K562 (cell line): ENCODE results near the gene FTO. TPM values are rescaled to one million over a fixed set of nuclear protein-coding genes. Genes with fewer than 3 reads are reported as not detected.

ENCODE experiments used
- ATAC-seq: fragments of 200-7000 bp; cut with Tn5 transposase; 3 replicates; pipeline ENCODE4 v1.9.1; 2020; ENCODE audit warnings: moderate library complexity
- BruUV-seq: library from RNA; stranded (reverse); fragments of 400-500 nt; replicated peaks from 2 replicates; lab custom pipeline; 2021; lab: Mats Ljungman, UMichigan
- CTCF ChIA-PET: fragments of 300-600 bp; formaldehyde crosslinking; extraction: SDS; loops from one replicate; lab custom pipeline; 2021; ENCODE audit warnings: low intra/inter-chr PET ratio; lab: Yijun Ruan, JAX
- POLR2A ChIA-PET: fragments of 300-600, 350-650 bp; sonication (Branson Sonifier 250); formaldehyde crosslinking; extraction: SDS; loops from one replicate; lab custom pipeline; 2021; ENCODE audit warnings: antibody characterized with exemption, inconsistent platforms; lab: Yijun Ruan, JAX
- DNase-seq, 4 experiments: peaks; one replicate each; pipeline versions ENCODE4 v3.0.0 to v3.0.0-alpha.2; 2011 to 2018; ENCODE audit warnings: low spot score in 3 of 4, mixed read lengths in 3 of 4; ENCODE audit errors: extremely low read depth in 1 of 4
- FAIRE-seq: peaks from 2 replicates; lab custom pipeline; 2011; peaks lifted over from hg19 to GRCh38; lab: Jason Lieb, UNC
- H2AFZ ChIP-seq: 2 replicates; pipeline ENCODE4 v1.6.0; 2011; ENCODE audit warnings: low read depth, low read length, control low read depth, inconsistent platforms
- H3K27ac ChIP-seq: fragments of 200-600 bp; 3 replicates; pipeline ENCODE4 v1.8.0; 2011; ENCODE audit warnings: low read depth, mild to moderate bottlenecking, control low read depth, inconsistent platforms, low read length, moderate library complexity, mixed read lengths; ENCODE audit errors: extremely low read depth
- H3K27me3 ChIP-seq, 2 experiments: fragments of 300-600 bp in 1 of 2; 2 replicates in 1 of 2; 3 replicates in 1 of 2; pipeline versions ENCODE4 v1.6.0 to v1.8.0; 2011; ENCODE audit warnings: inconsistent platforms in 2 of 2, low read length in 2 of 2, mild to moderate bottlenecking in 1 of 2, mixed read lengths in 1 of 2, moderate library complexity in 1 of 2; ENCODE audit not compliant: control insufficient read depth in 2 of 2, insufficient read depth in 2 of 2
- H3K36me3 ChIP-seq: fragments of 300-600 bp; 3 replicates; pipeline ENCODE4 v1.8.0; 2011; ENCODE audit warnings: mild to moderate bottlenecking, low read length, inconsistent platforms; ENCODE audit not compliant: control insufficient read depth, insufficient read depth
- H3K4me1 ChIP-seq, 2 experiments: fragments of 200-600 bp in 1 of 2; replicated peaks in 1 of 2; 2 replicates in 1 of 2; 3 replicates in 1 of 2; pipeline versions ENCODE4 v1.5.1 to v1.8.0; 2011; ENCODE audit warnings: inconsistent platforms in 2 of 2, low read length in 2 of 2, mild to moderate bottlenecking in 1 of 2, mixed read lengths in 1 of 2, moderate library complexity in 1 of 2; ENCODE audit not compliant: control insufficient read depth in 2 of 2, insufficient read depth in 2 of 2
- H3K4me2 ChIP-seq: 2 replicates; pipeline ENCODE4 v1.6.1; 2011; ENCODE audit warnings: low read length, control low read depth, inconsistent platforms, mixed read lengths; ENCODE audit not compliant: insufficient read depth
- H3K4me3 ChIP-seq: fragments of 200-600 bp; sonication (generic), shearing (Covaris generic); 2 replicates; pipeline ENCODE4 v1.5.1; 2016; ENCODE audit warnings: control low read depth, inconsistent platforms
- H3K79me2 ChIP-seq: fragments of 200-600 bp; 3 replicates; pipeline ENCODE4 v1.8.0; 2011; ENCODE audit warnings: low read length, inconsistent platforms; ENCODE audit not compliant: control insufficient read depth, insufficient read depth
- H3K9ac ChIP-seq, 2 experiments: 2 replicates each; pipeline versions ENCODE4 v1.6.0 to v1.6.1; 2011; ENCODE audit warnings: low read depth in 2 of 2, low read length in 2 of 2, control low read depth in 1 of 2, inconsistent platforms in 1 of 2, mild to moderate bottlenecking in 1 of 2, mixed read lengths in 1 of 2; ENCODE audit not compliant: insufficient read depth in 1 of 2
- H3K9me1 ChIP-seq: one replicate; pipeline ENCODE4 v1.6.0; 2011; ENCODE audit warnings: inconsistent platforms, mild to moderate bottlenecking, low read length, moderate library complexity; ENCODE audit not compliant: control insufficient read depth, insufficient read depth
- H3K9me3 ChIP-seq: replicated peaks from 2 replicates; pipeline ENCODE4 v1.5.1; 2011; ENCODE audit warnings: low read depth, low read length, inconsistent platforms; ENCODE audit not compliant: control insufficient read depth, insufficient read depth
- H4K20me1 ChIP-seq: replicated peaks from 2 replicates; pipeline ENCODE4 v1.6.1; 2011; ENCODE audit warnings: low read length, inconsistent platforms, mixed read lengths; ENCODE audit not compliant: control insufficient read depth, insufficient read depth
- HEY1 ChIP-seq: fragments of 250-450 bp; sonication (Bioruptor Pico); IDR thresholded peaks from 2 replicates; pipeline ENCODE4 v1.5.0; 2020; ENCODE audit warnings: mild to moderate bottlenecking, moderate library complexity, borderline replicate concordance
- PHF8 ChIP-seq: fragments of 200-600 bp; sonication (generic); IDR thresholded peaks from 2 replicates; pipeline ENCODE4 v1.6.1; 2012; ENCODE audit warnings: mixed run types, mild to moderate bottlenecking, inconsistent platforms, low read length, moderate library complexity, borderline replicate concordance
- RFX1 ChIP-seq: fragments of 450-650 bp; IDR thresholded peaks from 2 replicates; pipeline ENCODE4 v1.6.1; 2016; ENCODE audit warnings: mild to moderate bottlenecking, moderate library complexity
- ZNF324 ChIP-seq: fragments of 250-450 bp; sonication (Bioruptor Pico); IDR thresholded peaks from 2 replicates; pipeline ENCODE4 v1.4.0; 2020; ENCODE audit warnings: mild to moderate bottlenecking
- WGBS: fragments of 100-300 bp; shearing (Covaris generic); methylation state at CpG from one replicate; pipeline ENCODE4 v1.1.6; 2016; ENCODE audit warnings: low coverage, mixed read lengths; ENCODE audit not compliant: insufficient coverage; ENCODE audit errors: missing lambda C conversion rate; 5-methylcytosine and 5-hydroxymethylcytosine counted together
- in situ Hi-C: fragments of 300-500 bp; cut with MboI; formaldehyde crosslinking; loops from 4 replicates; pipeline ENCODE4 v1.15.0; 2018; ENCODE audit warnings: inconsistent platforms, mixed read lengths
- intact Hi-C: fragments of 100-400 bp; cut with micrococcal nuclease; formaldehyde crosslinking; loops from 2 replicates; pipeline ENCODE4 v1.14.2; 2022
- polyA plus RNA-seq, 8 experiments: library from polyadenylated mRNA; depleted of rRNA in 4 of 8; stranded (reverse) in 5 of 8; unstranded in 3 of 8; fragments of >200 nt; fragmentation: Nextera tagmentation in 2 of 8; fragmentation: Illumina TruSeq in 1 of 8; extraction: Ambion mirVana in 2 of 8; extraction: Trizol in 1 of 8; gene quantifications; 2 replicates each; pipeline versions ENCODE4 v1.2.1 to v1.2.3, GENCODE V29; 2011 to 2014; ENCODE audit warnings: inconsistent platforms in 1 of 8, missing spikeins in 1 of 8
- total RNA-seq, 7 experiments: library from RNA; depleted of rRNA in 6 of 7; stranded (reverse); fragments of >200 nt in 6 of 7; fragmentation: Illumina TruSeq in 2 of 7; extraction: Trizol in 2 of 7; gene quantifications; 2 replicates each; pipeline versions ENCODE4 v1.2.1 to v1.2.3, GENCODE V29; 2011 to 2021; ENCODE audit warnings: low replicate concordance in 1 of 7
- TF ChIP-seq, protein P1 (sequence below): fragments of 450-650 bp; formaldehyde crosslinking; IDR thresholded peaks from 2 replicates; pipeline ENCODE4 v1.4.0; 2020; ENCODE audit warnings: mild to moderate bottlenecking, moderate library complexity
- TF ChIP-seq, protein P2 (sequence below): sonication (generic); formaldehyde crosslinking; IDR thresholded peaks from 2 replicates; pipeline ENCODE4 v1.8.0; 2023; ENCODE audit warnings: mild to moderate bottlenecking, missing genetic modification reagents

FTO gene
- total and polyA plus RNA-seq, 9 of the 15 experiments (the other 6 are each of a cell fraction or from before 2014, with no cell fraction given) = 11.3 to 27.7 (median 25.5) TPM

DNA sequence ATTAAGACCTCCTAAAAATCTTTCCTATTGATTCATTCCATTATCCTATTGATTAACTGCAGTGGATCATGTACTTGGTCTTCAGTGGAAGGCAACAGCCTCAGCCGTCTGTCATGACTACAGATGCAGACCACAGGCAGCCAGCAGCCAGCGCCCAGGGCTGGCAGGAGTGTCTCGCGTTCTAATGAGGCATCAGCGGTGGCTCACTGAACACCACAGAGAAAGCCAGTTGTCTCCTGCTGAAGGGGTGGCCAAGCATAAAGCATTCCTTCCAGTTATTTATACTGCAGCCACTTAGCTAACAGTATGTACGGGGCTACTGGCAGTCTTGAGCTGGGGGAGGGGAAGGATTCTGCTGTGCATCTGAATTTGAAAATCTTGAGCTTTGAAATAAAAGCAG, 368.3 kb downstream of the FTO start (continued):
- no peak for TF ChIP-seq RFX1

DNA sequence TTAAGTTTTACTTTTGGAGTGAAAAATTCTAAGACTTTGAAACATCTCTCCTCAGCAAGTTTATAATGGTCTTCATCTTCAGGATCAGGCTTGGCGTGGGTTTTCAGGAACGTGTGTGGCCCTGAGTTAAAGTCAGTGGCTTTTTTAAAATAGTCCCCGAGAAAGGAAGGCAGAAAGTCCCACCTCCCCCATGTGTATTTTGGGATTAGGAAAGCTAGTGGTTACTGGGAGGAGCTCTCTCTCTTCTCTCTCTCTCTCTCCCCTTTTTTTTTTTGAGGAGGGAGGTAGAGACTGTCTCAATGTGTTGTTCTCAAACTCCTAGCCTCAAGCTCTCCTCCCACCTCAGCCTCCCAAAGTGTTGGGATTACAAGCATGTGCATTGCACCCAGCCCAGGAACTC, 369.4 kb downstream of the FTO start:
- Histone ChIP-seq H3K4me3 (no peak overlapping the region), H3K9ac (no peak overlapping the region), H3K79me2 (no peaks in the 10 kb centered on the region), H3K9me1 (no peaks in the 10 kb centered on the region), H3K36me3 (no peaks in the 10 kb centered on the region), H2AFZ (no peak overlapping the region), H3K27ac (no peak overlapping the region), H4K20me1 (no peaks in the 10 kb centered on the region), H3K27me3 (peaks cover 0 to 5% of the 10 kb centered on the region in 2 experiments; a peak in 1 of 5 replicates), H3K4me1 (no peaks in the 10 kb centered on the region), H3K9me3 (no peaks in the 10 kb centered on the region), H3K4me2 (no peak overlapping the region)
- in situ Hi-C loops (no loop called here), intact Hi-C loops (no loop called here)
- BruUV-seq = no TSS peak
- TF ChIP-seq, protein P1, sequence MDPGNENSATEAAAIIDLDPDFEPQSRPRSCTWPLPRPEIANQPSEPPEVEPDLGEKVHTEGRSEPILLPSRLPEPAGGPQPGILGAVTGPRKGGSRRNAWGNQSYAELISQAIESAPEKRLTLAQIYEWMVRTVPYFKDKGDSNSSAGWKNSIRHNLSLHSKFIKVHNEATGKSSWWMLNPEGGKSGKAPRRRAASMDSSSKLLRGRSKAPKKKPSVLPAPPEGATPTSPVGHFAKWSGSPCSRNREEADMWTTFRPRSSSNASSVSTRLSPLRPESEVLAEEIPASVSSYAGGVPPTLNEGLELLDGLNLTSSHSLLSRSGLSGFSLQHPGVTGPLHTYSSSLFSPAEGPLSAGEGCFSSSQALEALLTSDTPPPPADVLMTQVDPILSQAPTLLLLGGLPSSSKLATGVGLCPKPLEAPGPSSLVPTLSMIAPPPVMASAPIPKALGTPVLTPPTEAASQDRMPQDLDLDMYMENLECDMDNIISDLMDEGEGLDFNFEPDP (CRISPR knock-in tag) = no peak
- TF ChIP-seq, protein P2, sequence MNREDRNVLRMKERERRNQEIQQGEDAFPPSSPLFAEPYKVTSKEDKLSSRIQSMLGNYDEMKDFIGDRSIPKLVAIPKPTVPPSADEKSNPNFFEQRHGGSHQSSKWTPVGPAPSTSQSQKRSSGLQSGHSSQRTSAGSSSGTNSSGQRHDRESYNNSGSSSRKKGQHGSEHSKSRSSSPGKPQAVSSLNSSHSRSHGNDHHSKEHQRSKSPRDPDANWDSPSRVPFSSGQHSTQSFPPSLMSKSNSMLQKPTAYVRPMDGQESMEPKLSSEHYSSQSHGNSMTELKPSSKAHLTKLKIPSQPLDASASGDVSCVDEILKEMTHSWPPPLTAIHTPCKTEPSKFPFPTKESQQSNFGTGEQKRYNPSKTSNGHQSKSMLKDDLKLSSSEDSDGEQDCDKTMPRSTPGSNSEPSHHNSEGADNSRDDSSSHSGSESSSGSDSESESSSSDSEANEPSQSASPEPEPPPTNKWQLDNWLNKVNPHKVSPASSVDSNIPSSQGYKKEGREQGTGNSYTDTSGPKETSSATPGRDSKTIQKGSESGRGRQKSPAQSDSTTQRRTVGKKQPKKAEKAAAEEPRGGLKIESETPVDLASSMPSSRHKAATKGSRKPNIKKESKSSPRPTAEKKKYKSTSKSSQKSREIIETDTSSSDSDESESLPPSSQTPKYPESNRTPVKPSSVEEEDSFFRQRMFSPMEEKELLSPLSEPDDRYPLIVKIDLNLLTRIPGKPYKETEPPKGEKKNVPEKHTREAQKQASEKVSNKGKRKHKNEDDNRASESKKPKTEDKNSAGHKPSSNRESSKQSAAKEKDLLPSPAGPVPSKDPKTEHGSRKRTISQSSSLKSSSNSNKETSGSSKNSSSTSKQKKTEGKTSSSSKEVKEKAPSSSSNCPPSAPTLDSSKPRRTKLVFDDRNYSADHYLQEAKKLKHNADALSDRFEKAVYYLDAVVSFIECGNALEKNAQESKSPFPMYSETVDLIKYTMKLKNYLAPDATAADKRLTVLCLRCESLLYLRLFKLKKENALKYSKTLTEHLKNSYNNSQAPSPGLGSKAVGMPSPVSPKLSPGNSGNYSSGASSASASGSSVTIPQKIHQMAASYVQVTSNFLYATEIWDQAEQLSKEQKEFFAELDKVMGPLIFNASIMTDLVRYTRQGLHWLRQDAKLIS (CRISPR knock-in tag) = no peak
- TF ChIP-seq ZNF324 (no peak), HEY1 (CRISPR knock-in tag) (no peak), PHF8 (no peak)
- ChIA-PET CTCF (no interaction called here), POLR2A (no interaction called here)
- DNase-seq (no peak), FAIRE-seq (no peak), ATAC-seq (no peak)
- 0% methylated on average over 3 of the region's 3 CpGs for WGBS
